ENCODE measurements around the gene GRP. TPM values are rescaled to one million over a fixed set of nuclear protein-coding genes. Genes with fewer than 3 reads are reported as not detected.

Gene GRP
- total and polyA plus RNA-seq, 2 donors (not counting 3 experiments of a cell fraction or from before 2014, with no cell fraction given) = not detected

DNA sequence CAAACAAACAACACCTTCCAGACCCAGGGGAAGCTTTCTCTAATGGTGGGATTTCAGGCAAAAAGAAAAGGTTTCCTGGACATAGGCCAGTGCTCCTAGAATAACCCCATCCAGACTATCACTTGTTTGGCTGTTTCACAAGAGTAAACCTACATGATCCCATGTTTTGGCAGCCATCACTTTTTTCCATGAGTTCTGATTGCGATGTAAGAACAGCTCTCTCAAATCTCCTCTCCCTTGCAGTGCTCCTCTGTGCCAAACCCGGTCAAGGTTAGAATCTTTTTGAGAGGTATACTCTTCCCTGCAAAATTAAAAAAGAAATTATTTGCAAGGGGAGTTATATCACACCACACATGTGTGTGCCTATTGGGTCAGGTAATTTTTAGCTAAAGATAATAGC, 11.9 kb downstream of the GRP start:
- Histone ChIP-seq H3K79me2 (ENCODE audit: control insufficient read depth, insufficient read depth, low read length) (no peaks in the 10 kb centered on the region), H3K4me1 (ENCODE audit: control insufficient read depth, extremely low read depth, insufficient read depth, low read length) (no peaks in the 10 kb centered on the region), H3K4me3 (replicated peaks in 1 of 3; ENCODE audit: insufficient read depth in 1 of 3, low read depth in 1 of 3, low read length in 3 of 3) (no peak overlapping the region), H3K27me3 (ENCODE audit: control insufficient read depth in 2 of 2, insufficient read depth in 2 of 2, low read length in 2 of 2) (peaks cover 2 to 3% of the 10 kb centered on the region in 2 experiments), H3K9ac (replicated peaks; ENCODE audit: extremely low read depth, insufficient read depth, low read length) (no peak overlapping the region), H3K9me3 (replicated peaks; ENCODE audit: control insufficient read depth, insufficient read depth, low read length) (no peaks in the 10 kb centered on the region), H4K20me1 (replicated peaks; ENCODE audit: control insufficient read depth, extremely low read depth, insufficient read depth, low read length) (no peaks in the 10 kb centered on the region), H2AFZ (ENCODE audit: low read depth, low read length) (no peak overlapping the region), H3K9me1 (replicated peaks; ENCODE audit: control insufficient read depth, extremely low read depth, insufficient read depth, low read length) (no peaks in the 10 kb centered on the region), H3K4me2 (ENCODE audit: insufficient read depth, low read length) (no peak overlapping the region), H3K36me3 (ENCODE audit: control insufficient read depth in 2 of 2, extremely low read depth in 1 of 2, insufficient read depth in 2 of 2, low read length in 2 of 2) (no peaks in the 10 kb centered on the region), H3K27ac (ENCODE audit: insufficient read depth, low read depth, low read length) (no peak overlapping the region)
- intact Hi-C loops (cut with micrococcal nuclease) = no loop called here
- TF ChIP-seq JUN (IDR thresholded peaks at IDR 0.05; ENCODE audit: borderline replicate concordance, insufficient read depth, insufficient read length, low read depth) (no peak), GATA2 (IDR thresholded peaks at IDR 0.05; ENCODE audit: insufficient read depth, insufficient read length, low read depth, low read length) (no peak), EZH2 (IDR thresholded peaks at IDR 0.05; ENCODE audit: borderline replicate concordance, low read depth, low read length, severe bottlenecking) (no peak), MYC (IDR thresholded peaks at IDR 0.05; ENCODE audit: low read depth, low read length) (no peak), FOS (IDR thresholded peaks at IDR 0.05; ENCODE audit: borderline replicate concordance, insufficient read depth, low read length) (no peak), POLR2AphosphoS5 (IDR thresholded peaks at IDR 0.05; ENCODE audit: insufficient read depth, low read depth, low read length) (no peak), POLR2A (IDR thresholded peaks at IDR 0.05; ENCODE audit: low read depth, low read length) (no peak), MAX (IDR thresholded peaks at IDR 0.05; ENCODE audit: insufficient read depth, insufficient read length) (no peak)
- TF ChIP-seq, protein P1, sequence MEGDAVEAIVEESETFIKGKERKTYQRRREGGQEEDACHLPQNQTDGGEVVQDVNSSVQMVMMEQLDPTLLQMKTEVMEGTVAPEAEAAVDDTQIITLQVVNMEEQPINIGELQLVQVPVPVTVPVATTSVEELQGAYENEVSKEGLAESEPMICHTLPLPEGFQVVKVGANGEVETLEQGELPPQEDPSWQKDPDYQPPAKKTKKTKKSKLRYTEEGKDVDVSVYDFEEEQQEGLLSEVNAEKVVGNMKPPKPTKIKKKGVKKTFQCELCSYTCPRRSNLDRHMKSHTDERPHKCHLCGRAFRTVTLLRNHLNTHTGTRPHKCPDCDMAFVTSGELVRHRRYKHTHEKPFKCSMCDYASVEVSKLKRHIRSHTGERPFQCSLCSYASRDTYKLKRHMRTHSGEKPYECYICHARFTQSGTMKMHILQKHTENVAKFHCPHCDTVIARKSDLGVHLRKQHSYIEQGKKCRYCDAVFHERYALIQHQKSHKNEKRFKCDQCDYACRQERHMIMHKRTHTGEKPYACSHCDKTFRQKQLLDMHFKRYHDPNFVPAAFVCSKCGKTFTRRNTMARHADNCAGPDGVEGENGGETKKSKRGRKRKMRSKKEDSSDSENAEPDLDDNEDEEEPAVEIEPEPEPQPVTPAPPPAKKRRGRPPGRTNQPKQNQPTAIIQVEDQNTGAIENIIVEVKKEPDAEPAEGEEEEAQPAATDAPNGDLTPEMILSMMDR (IDR thresholded peaks at IDR 0.05; ENCODE audit: extremely low read depth in 1 of 2, insufficient read depth in 1 of 2, low read depth in 1 of 2, low read length in 2 of 2) = no peak
- BruUV-seq (replicated peaks) = no TSS peak
- POLR2A ChIA-PET = no interaction called here
- CTCF ChIA-PET = no interaction called here
- dilution Hi-C loops (cut with MboI; ENCODE audit: extremely low pct_ligation_motif_present, low sequenced_read_pairs) = no loop called here
- no peak for FAIRE-seq
- DNase-seq (ENCODE audit: low read depth, low spot score) = no peak
